Fibroblast of skin of left quadriceps (primary cell): ENCODE results near the gene ABCC1.
"Not testable (repeated sequence)": the region's sequence is repeated elsewhere in the genome, so short reads cannot be mapped to it uniquely, and the experiment has no call there.

Experiments
- DNase-seq, 2 experiments: peaks; one replicate each; pipeline ENCODE4 v3.0.0-alpha.2; 2013; ENCODE audit warnings: low read depth in 2 of 2

ABCC1 gene

DNA sequence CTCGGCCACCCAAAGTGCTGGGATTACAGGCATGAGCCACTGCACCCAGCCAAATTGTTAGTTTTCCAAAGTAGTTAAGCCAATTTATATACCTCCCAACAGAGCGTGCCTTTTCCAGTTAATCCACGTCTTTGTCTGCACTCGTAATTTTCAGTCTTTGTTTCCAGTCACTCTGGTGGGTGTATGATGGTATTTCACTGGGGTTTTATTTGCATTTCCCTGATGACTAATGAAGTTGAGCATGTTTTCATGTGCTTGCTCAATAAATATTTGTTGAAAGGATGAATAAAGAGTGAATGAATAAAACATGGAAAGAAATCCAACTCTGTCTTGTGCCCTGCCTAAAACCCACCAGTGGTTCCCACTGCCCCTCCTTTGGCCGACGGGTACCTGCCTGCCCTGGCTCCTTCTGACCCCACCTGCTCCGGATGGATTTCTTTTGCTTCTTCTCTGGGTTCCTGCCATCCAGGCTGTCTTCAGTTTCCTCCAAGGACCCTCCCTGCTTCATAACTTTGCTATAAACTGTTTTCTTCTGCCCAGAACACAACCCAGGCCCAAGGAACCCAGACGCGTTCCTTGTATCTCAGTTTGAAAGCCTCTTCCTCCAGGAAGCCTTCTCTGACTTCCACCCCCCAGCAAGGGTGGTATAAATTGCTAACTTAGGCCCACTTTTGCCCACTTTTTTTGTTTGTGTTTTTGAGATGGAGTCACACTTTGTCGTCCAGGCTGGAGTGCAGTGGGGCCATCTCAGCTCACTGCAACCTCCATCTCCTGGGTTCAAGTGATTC lies 3.0 kb upstream of the ABCC1 start:
- peak; percentile 75 to 77 for DNase-seq

DNA sequence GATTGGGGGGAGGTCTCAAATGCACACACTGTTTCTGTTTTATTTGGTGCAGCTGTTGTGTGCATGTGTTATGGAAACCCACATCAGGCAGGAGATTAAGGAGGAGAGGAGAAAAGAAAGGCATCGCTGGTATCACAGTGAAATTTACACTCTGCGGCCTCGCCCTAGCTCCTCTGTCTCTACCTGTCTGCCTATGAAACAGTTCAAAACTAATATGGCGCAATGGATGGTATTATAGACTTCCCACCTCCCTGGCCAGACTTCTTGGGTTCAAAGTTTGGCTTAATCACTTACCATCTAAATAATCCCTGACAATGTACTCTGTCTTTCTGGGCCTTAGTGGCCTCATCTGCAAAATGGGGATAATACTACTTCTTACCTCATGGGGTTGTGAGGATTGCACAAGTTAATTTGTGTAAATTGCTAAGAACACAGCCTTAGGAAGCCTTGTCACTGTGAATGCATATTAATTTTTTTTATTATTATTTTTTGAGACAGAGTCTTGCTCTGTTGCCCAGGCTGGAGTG lies 1.4 kb upstream of the ABCC1 start:
- no peak for DNase-seq

DNA sequence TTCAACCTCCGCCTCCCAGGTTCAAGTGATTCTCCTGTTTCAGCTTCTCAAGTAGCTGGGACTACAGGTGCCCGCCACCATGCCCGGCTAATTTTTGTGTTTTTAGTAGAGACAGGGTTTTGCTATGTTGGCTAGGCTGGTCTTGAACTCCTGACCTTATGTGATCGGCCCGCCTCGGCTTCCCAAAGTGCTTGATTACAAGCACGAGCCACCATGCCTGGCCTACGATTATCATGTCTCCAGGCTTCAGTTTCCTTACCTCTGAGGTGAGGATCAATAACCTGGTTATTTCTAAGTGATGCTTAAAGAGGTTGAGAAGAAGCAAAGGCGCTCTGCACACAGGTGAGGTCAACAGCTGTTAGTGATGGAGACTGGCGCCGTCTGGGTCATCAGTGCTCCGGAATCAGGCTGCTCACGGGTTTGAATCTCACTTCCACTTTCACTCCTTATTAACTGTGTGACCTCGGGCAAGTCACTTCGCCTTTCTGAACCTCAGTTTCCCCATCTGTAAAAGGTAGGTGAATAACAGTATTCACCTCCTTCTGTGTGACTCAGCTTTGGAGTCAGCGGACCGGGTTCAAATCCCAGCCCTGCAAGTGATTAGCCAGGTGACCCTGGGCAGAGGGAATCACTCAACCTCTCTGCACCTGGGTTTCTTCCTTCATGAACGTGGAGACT lies 745 bp upstream of the ABCC1 start:
- DNase-seq = no peak

DNA sequence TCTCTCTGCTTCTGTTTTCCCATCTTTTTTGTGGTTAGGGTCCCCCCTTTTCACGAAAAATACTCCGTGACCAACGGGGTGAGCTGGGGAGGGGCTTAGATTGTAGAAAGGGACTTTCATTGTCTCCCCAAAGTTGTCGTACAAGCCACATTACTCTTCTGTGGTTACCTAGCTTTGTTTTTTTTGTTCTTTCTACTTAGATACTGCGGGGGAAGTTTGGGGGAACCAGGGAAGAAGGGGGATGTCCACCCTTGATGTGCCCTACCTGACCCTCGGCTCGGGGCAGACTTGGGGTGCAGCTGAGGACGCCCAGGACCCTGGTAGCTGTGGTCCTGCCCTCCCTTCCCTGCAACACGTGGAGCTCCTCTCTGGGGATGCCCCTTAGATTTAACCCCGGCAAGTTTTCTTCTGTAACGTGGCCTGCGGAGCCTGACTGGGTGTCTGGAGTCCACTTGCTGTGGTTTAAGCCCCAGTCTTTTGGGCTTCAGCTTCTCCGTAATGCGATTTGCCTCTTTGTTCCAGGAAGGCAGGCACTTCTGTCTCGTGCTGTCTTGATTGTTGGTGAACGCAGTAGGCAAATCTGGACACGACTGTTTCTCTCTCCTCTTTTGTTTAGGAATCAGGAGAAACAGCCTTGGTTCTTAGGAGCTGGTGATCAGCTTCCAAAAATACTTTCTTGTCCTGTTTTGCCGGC lies 892 bp downstream of the ABCC1 start:
- no peak for DNase-seq

DNA sequence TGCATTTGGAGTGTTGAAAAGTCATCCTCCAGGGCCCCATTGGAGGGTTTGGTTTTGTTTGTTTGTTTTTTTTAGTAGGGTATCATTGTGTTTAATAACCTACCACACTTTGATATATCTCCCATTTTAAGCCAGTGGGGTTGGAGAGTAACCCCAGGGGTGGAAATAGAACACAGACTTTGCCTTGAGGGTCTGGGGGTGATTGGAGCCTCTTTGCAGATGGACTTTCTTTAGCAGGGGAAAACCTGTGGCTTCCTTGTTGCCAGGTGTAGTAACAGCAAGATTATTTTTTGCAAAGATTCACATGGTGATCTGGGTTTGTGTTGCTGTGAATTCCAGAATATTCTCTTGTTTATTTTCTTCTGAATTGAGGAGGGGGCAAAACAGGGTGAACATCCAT lies 1.5 kb downstream of the ABCC1 start:
- no peak for DNase-seq

DNA sequence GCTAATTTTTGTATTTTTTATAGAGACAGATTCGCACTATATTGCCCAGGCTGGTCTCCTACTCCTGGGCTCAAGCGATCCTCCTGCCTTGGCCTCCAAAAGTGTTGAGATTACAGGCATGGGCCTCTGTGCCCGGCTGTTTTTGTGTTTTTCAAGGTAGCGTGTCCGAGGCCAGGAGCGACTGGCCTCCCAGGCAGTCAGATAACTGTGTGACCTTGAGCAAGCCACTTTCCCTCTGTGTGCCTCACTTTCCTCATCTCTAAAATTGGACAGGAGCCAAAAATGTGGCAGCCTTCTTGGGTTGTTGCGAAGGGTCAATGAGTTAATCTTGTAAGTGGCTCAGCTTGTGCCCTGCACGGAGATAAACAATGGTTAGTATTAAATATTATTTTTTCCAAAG lies 2.4 kb downstream of the ABCC1 start:
- no peak for DNase-seq

DNA sequence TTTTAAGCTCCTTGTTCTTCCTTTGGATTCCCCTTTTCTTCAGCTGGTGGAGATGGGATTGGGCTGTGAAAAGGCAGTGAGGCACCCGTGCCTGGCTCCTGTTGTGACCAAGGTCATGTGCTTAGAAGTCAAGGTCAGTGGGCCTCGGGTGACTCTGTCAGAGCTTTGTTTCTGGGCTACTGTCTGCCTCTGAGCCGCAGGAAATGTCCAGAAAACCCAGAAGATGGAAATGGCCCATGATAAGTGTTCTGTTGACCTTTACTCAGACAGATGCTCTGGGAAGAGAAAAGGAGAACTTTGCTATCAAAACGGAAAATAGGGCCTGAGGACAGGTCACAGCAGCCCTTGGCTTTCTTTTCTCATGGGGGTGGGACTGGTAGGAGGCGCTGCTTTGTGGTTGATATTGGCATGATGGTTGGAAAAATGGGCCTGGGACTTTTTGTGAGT lies 2.9 kb downstream of the ABCC1 start:
- no peak for DNase-seq

DNA sequence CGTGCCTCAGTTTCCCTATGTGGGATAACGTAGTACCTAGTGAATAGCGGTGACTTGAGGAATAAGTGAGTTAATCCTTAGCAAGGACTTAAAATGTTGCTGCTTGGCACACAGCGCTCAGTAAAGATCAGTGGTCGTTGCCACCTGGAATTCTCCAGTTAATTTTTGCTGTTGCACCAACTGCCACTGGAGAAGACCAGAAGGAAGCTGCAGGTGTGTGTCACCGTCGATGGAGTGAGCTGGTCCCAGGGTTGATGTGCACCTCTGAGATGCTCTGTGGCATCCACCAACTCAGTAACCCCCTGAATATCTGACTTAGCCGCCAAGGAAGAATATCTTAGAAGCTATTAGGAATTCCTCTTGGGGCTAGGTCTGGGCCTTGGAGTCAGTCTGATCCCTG lies 4.1 kb downstream of the ABCC1 start:
- DNase-seq = no peak

DNA sequence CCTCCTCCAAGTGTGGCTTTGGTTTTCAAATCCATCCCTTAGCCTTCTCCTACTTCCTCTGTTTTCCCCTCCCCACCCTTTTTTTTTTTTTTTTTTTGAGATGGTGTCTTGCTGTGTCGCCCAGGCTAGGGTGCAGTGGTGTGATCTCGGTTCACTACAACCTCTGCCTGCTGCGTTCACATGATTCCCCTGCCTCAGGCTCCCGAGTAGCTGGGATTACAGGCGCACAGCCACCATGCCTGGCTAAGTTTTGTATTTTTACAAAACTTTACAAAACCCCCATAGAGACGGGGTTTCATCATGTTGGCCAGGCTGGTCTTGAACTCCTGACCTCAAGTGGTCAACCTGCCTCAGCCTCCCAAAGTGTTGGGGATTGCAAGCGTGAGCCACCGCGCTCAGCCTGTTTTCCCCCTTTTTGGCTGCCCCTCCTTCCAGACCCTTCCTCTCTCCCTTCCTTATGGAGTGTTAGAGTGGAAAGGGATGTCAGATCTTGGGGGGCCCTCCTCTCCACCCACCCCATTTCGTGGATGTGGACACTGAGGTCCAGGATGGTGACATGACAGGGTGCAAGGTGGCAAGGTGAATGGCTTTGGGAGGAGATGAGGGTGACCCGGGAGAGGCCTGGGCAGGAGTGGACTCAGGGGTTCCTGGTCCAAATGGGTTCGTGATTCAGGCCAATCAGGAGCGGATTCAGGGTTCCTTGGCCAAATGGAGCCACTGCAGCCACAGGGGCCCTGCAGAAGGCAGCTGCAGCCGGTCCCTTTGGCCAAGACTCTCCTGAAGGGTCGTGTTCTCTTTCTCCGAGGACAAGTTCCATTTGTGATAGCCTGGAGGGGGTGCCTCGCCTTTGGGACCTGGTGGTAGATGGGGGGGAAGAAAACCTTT lies 4.8 kb downstream of the ABCC1 start:
- no peak for DNase-seq

DNA sequence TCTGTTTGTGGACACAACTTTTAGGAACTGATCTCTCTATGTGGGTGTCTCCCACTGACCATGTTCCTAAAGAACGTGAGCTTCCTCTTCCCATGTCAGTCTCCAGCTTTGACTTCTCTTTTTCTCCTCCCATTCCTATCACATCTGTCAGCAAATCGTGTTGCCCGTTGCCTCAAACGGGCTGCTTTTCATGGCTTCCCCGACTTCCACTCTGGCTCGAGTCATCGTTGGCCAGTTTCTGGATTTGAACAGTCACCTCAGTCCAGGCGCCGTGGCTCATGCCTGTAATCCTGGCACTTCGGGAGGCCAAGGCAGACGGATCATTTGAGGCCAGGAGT lies 5.4 kb downstream of the ABCC1 start:
- DNase-seq = no peak

DNA sequence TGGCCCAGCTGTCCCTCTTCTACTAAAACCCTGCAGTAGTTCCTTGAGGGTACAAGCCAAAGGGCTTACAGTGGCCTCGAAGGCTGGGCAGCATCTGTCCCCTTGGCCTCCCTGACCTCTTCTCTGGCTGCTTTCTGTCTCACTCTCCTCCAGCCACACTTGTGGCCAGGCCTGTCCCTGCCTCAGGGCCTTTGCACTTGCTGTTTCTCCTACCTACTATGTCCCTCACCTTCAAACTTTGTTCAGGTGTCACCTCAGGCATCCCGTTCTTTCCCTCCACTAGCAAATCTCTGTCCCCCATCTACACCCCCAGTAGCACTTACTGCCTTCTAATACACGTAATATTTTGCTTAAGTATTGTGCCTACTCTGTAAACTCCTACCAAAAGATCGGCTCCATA lies 6.0 kb downstream of the ABCC1 start:
- DNase-seq = no peak

DNA sequence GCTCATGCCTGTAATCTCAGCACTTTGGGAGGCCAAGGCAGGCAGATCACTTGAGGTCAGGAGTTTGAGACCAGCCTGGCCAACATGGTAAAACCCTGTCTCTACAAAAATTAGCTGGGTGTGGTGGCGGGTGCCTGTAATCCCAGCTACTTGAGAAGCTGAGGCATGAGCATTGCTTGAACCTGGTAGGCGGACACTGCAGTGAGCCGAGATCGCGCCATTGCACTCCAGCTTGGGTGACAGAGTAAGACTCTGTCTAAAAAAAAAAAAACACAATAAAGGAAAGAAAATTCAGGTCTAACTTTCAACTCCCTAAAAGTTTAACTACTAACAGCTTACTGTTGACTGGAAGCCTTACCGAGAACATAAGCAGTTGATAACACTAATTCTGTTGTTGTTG lies 6.7 kb downstream of the ABCC1 start:
- not testable (repeated sequence) for DNase-seq

DNA sequence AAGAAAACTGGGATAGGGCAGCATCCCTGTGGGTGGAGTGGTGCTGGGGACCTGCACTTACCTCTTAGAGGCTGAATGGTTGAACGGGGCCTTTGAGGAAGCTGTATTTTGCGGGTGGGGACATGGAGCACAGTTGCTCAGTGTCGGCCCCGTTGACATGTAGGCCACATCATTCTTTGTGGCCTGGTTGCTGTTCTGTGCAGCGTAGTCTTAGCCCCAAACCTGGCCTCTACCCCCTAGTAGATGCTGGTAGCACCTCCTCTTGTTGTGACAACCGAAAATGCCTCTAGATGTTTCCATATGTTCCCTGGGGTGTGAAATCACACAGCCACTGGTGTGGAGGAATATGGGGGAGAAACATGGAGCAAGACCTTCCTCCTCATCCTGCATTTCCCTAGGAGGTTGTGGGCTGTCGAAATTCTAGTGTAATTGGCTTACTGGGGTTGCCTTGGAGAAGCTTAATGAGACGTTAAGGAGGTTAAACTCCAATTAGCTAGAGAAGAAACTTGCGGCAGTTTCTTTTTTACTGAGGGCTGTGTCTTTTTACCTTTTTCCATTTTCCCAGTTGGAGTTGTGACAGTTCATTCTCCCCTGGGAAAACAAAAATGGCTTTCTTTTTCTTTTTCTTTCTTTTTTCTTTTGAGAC lies 9.4 kb downstream of the ABCC1 start:
- DNase-seq = no peak

DNA sequence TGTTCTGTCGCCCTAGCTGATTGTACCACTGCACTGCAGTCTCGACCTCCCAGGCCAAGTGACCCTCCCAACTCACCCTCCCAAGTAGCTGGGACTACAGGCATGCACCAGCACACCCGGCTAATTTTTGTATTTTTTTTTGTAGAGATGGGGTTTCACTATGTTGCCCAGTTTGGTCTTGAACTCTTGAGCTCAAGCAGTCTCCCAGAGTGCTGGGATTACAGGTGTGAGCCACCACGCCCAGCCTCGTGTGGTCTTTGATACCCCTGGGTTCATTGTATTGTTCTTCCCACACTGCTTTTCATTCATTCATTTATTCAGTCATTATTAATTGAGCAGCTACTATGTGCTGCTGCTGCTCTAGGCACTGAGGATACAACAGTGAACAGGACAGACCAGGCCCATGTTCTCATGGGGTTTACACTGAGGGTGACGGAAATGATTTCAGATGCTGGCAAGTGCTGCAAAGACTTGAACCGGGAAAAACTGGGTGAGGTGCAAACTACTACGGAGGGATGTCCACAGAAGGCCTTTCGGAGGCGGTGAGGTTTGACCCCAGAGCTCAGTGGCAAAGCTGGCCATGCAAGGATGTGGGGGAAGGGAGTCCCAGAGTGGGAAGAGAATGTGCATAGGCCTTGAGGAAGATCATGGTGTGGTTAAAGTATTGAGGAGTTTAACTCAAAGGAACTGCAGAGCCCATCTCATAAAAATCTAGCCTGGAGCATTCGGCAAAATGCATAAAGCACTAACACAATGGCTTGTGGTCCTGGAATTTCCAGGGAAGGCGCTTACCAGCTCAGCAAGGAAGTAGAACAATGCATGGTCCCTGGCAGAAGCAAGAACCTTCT lies 10.9 kb downstream of the ABCC1 start:
- DNase-seq = no peak

DNA sequence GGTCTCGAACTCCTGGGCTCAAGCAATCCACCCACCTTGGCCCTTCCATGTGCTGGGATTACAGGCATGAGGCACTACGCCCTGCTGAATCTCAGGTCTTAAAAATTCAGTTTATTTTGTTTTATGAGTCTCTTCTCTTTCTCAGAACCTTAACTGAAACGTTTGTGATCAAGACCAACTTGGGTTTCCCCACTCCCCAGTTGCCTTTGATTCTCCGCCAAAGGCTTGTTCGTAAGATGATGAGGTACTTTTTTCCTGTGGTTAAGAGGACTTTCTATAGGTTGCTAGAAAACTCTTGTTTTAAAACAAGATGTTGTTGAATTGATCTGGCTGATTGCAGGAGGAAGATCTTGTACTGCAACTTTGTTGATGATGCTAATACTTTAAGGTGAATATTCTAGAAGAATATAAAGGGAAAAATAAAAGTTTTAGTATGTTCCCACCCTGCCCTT lies 11.7 kb downstream of the ABCC1 start:
- no peak for DNase-seq

DNA sequence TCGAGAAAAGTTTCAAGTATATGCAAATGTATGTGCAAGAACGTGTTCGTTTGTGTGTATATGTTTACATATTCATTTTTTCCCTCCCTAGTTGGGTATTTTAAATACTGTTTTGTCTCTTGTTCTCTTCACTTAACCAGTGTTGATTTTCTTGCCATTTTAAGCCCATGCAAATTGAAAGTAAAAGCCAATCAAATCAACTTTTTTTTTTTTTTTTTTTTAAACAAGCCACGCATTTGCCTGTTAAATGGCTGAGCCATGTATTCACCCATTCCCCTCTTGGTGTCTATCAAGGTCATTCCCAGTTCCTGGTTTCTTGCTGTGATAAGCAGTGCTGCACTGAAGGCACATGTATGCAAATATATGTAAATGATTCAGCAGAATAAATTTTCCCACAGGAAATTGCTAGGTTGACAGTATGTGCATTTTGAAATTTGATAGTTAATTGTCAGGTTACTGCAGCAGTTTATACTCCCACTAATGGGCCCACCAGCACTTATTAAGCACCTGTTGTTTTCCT lies 12.2 kb downstream of the ABCC1 start:
- DNase-seq = no peak

DNA sequence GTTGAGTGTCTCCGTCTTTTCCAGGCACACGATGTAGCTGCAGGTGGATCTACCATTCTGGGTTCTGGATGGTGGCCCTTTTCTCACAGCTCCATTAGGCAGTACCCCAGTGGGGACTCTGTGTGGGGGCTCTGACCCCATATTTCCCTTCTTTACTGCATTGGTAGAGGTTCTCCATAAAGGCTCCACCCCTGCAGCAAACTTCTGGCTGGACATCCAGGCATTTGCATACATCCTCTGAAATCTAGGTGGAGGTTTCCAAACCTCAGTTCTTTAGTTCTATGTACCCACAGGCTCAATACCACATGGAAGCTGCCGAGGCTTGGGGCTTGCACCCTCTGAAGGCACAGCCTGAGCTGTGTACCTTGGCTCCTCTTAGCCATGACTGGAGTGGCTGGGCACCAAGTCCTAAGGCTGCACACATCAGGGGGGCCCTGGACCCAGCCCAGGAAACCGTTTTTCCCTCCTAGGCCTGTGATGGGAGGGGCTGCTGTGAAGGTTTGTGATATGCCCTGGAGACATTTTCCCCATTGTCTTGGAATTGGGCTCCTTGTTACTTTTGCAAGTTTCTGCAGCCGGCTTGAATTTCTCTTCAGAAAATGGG lies 14.0 kb downstream of the ABCC1 start:
- DNase-seq = no peak

DNA sequence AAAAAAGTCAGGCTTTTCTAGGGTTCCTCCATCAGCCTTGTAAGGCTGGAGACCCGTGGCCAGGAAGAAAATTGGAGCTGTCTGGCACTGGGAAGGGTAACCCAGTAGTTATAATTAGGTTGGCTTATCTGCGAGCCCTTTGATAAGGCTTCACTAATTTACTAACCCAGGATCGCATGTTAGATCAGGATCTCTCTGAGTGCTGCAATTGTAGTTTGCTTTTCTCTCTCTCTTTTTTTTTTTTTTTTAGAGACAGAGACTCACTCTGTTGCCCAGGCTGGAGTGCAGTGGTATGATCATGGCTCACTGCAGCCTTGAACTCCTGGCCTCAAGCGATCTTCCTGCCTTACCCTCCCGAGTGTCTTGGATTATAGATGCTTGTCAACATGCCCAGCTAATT lies 17.0 kb downstream of the ABCC1 start:
- no peak for DNase-seq

DNA sequence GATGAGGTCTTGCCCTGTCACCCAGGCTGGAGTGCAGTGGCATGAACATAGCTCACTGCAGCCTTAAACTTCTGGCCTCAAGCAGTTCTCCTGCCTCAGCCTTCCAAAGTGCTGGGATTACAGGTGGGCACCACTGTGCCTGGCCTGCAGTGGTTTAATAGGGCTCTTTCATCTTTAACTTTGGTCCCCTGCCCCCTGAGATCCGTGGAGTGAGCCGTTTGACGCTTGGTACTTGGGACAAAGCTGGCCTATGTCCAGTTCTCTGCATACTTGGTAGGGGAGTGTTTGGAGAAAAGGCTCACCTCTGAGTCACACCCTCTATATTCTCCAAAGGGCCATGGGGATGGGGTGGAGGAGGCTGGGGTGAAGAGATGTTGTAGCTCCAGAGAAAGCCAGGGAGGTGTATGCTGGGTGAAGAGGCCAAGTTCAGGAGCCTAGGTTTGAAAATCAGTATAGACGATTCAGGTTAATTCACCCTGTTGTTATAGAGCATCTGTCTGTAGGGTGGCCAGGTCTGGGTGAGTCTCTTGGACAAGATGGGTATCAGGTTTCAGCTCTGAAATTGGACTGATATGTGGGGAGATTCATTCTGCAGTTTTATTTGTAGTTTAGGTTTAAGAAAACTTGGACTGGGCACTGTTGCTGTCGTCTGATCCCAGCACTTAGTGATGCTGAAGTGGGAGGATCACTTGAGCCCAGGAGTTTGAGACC lies 17.6 kb downstream of the ABCC1 start:
- peak; percentile 29 to 46 for DNase-seq
